Inflammatory macrophage treated with lipopolysaccharide for 4 hours (primary cell): ENCODE results near the gene OXCT2.

ENCODE experiments used
- DNase-seq: peaks from one replicate; pipeline ENCODE4 v3.0.0-alpha.2; 2020

Gene OXCT2

GRCh38 chr1:39729030-39729429 lies 42.1 kb downstream of the OXCT2 start:
- no peak for DNase-seq

- no peak for DNase-seq
These were observed 43.2 kb downstream of the OXCT2 start for GRCh38 chr1:39727932-39728317.

DNA sequence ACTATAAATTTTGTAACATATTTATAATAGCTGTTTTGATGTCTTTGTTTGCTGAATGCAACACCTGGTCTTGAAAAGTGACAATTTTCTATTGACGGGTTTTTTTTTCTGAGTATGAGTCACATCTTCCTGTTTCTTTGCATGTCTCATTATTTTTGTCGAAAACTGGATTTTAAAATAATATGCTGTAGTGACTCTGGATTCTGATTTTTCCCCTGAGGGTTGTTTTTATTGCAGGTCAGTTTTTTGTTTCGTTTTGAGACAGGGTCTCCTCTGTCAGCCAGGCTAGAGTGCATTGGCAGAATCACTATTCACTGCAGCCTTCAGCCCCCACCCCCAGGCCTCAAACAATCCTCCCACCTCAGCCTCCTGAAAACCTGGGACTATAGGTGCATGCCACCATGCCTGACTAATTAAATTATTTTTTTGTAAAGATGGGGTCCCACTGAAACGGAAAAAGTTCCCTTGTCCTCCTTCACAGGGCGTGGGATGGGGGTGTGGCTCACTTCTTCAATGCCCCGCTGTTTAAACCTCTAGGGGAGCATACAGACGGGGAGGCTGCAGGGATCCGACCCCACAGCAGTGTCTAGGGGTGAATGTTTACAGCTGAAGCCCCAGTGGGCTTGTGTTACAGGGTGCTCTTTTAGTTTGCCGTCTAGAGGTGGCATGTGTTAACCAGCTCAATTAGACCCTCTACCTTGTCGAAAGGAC lies 43.8 kb downstream of the OXCT2 start:
- no peak for DNase-seq

GRCh38 chr1:39726600-39726999 lies 44.5 kb downstream of the OXCT2 start:
- DNase-seq = no peak

DNA sequence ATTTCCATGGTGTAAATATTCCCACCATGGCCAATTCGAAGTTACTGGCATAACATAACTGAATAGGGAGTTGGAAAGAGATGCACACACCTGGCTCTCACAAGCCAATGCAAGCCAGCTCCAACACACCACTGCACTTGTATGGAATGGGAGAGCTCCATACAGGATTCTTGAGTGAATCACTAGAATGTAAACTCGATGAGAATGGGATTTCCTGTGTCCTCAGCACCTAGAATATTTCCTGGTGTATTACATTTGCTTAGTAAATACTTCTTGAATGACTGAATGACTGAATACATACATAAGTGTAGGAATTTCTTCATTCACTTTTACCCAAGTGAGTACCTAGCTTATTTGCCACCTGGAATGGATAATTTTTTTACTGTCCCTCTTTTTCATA lies 48.7 kb downstream of the OXCT2 start:
- DNase-seq = no peak

DNA sequence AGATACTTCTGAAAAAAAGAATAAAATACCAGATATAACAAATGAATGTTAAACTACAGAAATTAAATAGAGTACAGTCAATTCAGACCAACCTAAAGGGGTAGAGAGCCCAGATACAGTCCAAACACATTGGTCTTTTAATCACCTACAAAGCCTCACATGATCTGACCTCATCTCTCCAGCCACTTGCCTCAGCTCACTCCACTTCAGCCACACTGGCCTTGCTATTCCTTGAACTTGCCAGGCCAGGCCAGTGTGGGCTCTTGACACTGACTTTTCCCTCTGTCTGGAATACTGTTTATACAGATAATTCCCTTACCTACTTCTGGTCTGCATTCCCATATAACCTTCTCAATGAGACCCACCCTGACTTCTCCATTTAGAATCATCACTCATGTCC lies 49.5 kb downstream of the OXCT2 start:
- DNase-seq = no peak

DNA sequence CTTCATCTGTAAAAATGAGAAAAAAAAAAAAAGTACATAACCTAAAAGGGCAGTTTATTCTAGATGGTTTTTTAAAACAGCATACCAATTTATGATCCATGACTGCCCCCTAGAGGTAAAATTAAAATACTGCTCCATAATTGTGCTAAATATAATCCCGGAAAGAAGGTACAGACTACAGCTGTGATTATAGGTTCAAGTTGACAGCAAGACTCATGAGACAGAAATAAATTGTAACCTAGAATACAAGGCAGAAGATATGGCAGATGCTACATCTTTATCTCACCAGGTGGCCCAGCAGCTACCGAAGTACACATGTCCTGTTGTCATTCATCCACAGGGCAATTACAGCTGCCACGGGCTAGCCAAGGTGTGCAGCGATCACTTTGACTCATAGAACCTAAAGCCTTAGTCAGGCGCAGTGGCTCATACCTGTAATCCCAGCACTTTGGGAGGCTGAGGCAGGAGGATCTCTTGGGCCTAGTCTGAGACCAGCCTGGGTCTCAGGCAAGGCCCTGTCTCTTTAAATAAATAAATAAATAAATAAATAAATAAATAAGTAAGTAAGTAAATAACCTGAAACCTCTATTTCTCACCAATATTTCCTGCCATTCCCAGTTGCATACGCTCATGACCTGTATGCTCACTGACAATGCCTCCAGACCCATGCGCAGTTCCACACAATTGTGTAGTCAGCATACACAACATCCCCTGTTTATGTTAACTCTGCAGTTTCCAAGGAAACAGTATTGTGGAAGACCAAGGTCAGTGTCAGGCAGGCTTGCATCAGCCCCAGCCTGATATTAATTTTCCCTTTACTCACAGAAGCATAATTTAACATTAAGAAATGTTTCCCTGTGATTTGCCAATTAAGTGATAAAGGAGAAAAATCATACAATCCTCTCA lies 50.8 kb downstream of the OXCT2 start:
- DNase-seq = peak; percentile 64
